Measurements from ENCODE around the gene AVEN. TPM values are rescaled to one million over a fixed set of nuclear protein-coding genes. Genes with fewer than 3 reads are reported as not detected.

AVEN gene
- total RNA-seq, 1 donor from 2014 or later, result 8.6 TPM

GRCh38 chr15:34076785-34077184 lies 37.8 kb upstream of the AVEN start:
- peaks cover 2% of the 10 kb centered on the region for H3K27me3 Mint-ChIP-seq (ENCODE audit: low read depth)
- H3K36me3 Mint-ChIP-seq, result no peaks in the 10 kb centered on the region
- no peaks in the 10 kb centered on the region for H3K9me3 Mint-ChIP-seq
- no peak overlapping the region for H3K4me3 Mint-ChIP-seq
- H3K4me1 Mint-ChIP-seq, result no peaks in the 10 kb centered on the region
- TF ChIP-seq CTCF (IDR thresholded peaks at IDR 0.05; ENCODE audit: unreplicated experiment), result no peak
- DNase-seq (ENCODE audit: low spot score in 2 of 2, unreplicated experiment in 2 of 2), result no peak
- H3K27ac Mint-ChIP-seq, result no peak overlapping the region

GRCh38 chr15:34070003-34070402 lies 31.0 kb upstream of the AVEN start:
- Mint-ChIP-seq H3K9me3 (no peaks in the 10 kb centered on the region), H3K27ac (no peak overlapping the region), H3K27me3 (ENCODE audit: low read depth) (peaks cover 4% of the 10 kb centered on the region), H3K36me3 (no peaks in the 10 kb centered on the region), H3K4me1 (no peaks in the 10 kb centered on the region), H3K4me3 (no peak overlapping the region)
- TF ChIP-seq CTCF (IDR thresholded peaks at IDR 0.05; ENCODE audit: unreplicated experiment), result no peak
- no peak for DNase-seq (ENCODE audit: low spot score in 2 of 2, unreplicated experiment in 2 of 2)

- no peak overlapping the region for H3K4me3 Mint-ChIP-seq
- no peak overlapping the region for H3K27ac Mint-ChIP-seq
- DNase-seq (ENCODE audit: low spot score in 2 of 2, unreplicated experiment in 2 of 2), result no peak
- H3K9me3 Mint-ChIP-seq, result no peaks in the 10 kb centered on the region
- no peak for TF ChIP-seq CTCF (IDR thresholded peaks at IDR 0.05; ENCODE audit: unreplicated experiment)
- no peaks in the 10 kb centered on the region for H3K36me3 Mint-ChIP-seq
- H3K27me3 Mint-ChIP-seq (ENCODE audit: low read depth), result peaks cover 4% of the 10 kb centered on the region
- H3K4me1 Mint-ChIP-seq, result no peaks in the 10 kb centered on the region
Measured at GRCh38 chr15:34065941-34066340, 26.9 kb upstream of the AVEN start.

- no peak overlapping the region for H3K4me3 Mint-ChIP-seq
- DNase-seq (ENCODE audit: low spot score in 2 of 2, unreplicated experiment in 2 of 2), result no peak
- no peaks in the 10 kb centered on the region for H3K36me3 Mint-ChIP-seq
- H3K4me1 Mint-ChIP-seq, result no peaks in the 10 kb centered on the region
- TF ChIP-seq CTCF (IDR thresholded peaks at IDR 0.05; ENCODE audit: unreplicated experiment), result no peak
- H3K27me3 Mint-ChIP-seq (ENCODE audit: low read depth), result peaks cover 4% of the 10 kb centered on the region
- H3K27ac Mint-ChIP-seq, result no peak overlapping the region
- H3K9me3 Mint-ChIP-seq, result no peaks in the 10 kb centered on the region
Measured at GRCh38 chr15:34065261-34065660, 26.3 kb upstream of the AVEN start.

GRCh38 chr15:34064438-34064837 lies 25.4 kb upstream of the AVEN start:
- Mint-ChIP-seq H3K27ac (no peak overlapping the region), H3K4me1 (no peaks in the 10 kb centered on the region), H3K36me3 (no peaks in the 10 kb centered on the region), H3K4me3 (no peak overlapping the region), H3K27me3 (ENCODE audit: low read depth) (peaks cover 2% of the 10 kb centered on the region), H3K9me3 (no peaks in the 10 kb centered on the region)
- TF ChIP-seq CTCF (IDR thresholded peaks at IDR 0.05; ENCODE audit: unreplicated experiment), result no peak
- no peak for DNase-seq (ENCODE audit: low spot score in 2 of 2, unreplicated experiment in 2 of 2)

- Mint-ChIP-seq H3K27me3 (ENCODE audit: low read depth) (peaks cover 2% of the 10 kb centered on the region), H3K4me1 (peaks cover 8% of the 10 kb centered on the region), H3K27ac (no peak overlapping the region), H3K9me3 (no peaks in the 10 kb centered on the region), H3K36me3 (no peaks in the 10 kb centered on the region), H3K4me3 (no peak overlapping the region)
- TF ChIP-seq CTCF (IDR thresholded peaks at IDR 0.05; ENCODE audit: unreplicated experiment), result no peak
- no peak for DNase-seq (ENCODE audit: low spot score in 2 of 2, unreplicated experiment in 2 of 2)
Measured at GRCh38 chr15:34059946-34060345, 20.9 kb upstream of the AVEN start.

Measured in mesothelial cell of epicardium (in vitro differentiated cells).